Suprapubic skin (tissue), 3 donors: ENCODE data around the gene WWOX.

Experiments
- CTCF ChIP-seq, 2 donors: fragments of 200-600 bp in 1 of 2; fragments of 450-650 bp in 1 of 2; sonication (generic) in 1 of 2; IDR thresholded peaks; one replicate each; pipeline ENCODE4 v1.5.1; 2016 to 2019; ENCODE audit warnings: antibody characterized with exemption in 2 of 2, mild to moderate bottlenecking in 1 of 2, moderate library complexity in 1 of 2
- POLR2A ChIP-seq, 2 donors: fragments of 450-650 bp; IDR thresholded peaks; one replicate each; pipeline ENCODE4 v1.6.1; 2017; ENCODE audit warnings: antibody characterized with exemption in 2 of 2, mild to moderate bottlenecking in 2 of 2, moderate library complexity in 2 of 2

- TF ChIP-seq POLR2A (IDR thresholded peaks at IDR 0.05) = no peak
- TF ChIP-seq CTCF (IDR thresholded peaks at IDR 0.05) = no peak
Observed at GRCh38 chr16:79064256-79064972, 965.0 kb downstream of the WWOX start.
